GM19351 (cell line): ENCODE measurements around the gene GPR141.

ENCODE experiments used
- ATAC-seq: cut with Tn5 transposase; IDR thresholded peaks from one replicate; pipeline ENCODE4 v1.9.1; 2021; ENCODE audit warnings: mild to moderate bottlenecking, moderate library complexity; ENCODE audit not compliant: unreplicated experiment

Gene GPR141

DNA sequence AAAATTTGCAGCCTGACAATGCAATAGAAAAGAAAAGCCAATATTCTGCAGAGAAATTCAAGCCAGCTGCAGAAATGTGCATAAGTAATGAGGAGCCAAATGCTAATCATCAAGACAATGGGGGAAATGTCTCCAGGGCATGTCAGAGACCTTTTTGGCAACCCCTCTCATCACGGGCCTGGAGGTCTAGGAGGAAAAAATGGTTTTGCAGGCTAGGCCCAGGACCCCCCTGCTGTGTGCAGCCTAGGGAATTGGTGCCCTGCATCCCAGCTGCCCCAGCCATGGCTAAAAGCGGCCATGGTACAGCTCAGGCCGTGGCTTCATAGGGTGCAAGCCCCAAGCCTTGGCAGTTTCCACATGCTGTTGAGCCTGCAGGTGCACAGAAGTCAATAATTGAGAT is 92.4 kb downstream of the GPR141 start:
- no peak for ATAC-seq

DNA sequence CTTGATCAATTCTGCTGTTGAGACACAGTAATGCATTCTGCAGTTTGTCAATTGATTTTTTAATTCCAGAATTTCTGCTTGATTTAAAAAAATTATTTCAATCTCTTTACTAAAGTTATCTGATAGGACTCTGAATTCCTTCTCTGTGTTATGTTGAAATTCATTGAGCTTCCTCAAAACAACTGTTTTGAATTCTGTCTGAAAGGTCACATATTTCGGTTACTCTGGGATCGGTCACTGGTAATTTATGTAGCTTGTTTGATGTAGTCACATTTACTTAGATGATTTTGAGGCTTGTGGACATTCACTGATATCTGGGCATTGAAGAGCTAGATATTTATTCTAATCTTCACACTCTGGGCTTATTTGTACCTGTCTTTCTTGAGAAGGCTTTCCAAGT is 97.6 kb downstream of the GPR141 start:
- no peak for ATAC-seq

DNA sequence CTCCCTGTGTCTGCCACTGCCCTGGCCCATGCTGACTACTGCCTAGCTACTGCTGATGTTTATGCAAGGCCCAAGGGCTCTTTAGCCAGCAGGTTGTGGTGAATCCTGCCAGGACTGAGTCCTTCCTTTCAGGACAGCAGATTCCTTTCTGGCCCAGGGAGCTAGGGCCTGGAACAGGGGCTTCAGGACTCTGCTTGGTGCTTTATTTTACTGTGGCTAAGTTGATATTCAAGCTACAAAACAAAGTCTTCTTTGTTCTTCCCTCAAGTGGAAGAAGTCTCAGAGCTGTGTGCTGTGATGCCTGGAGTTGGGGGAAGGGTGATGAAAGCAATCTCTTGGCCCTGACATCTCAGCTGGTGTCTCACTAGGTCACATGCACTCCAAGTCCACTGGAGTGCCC is 98.6 kb downstream of the GPR141 start:
- no peak for ATAC-seq

DNA sequence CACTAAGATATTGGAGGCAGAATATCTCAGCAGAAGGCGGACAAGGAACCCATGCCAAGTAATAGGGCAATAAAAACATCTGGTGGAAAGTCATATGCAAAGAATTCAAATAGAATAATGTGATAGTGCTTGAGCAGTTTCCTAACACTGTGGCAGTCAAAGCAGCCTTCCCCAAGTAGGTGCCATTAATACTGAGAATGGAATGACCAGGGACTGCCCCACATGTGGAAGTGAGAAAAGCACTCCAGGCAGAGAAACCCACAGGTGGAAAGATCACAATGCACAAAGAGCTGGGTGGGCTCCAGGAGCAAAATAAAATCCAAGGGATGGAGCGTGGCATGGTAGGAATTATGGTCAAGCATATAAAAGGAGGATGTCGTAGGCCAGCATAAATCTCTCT is 100.4 kb downstream of the GPR141 start:
- no peak for ATAC-seq

DNA sequence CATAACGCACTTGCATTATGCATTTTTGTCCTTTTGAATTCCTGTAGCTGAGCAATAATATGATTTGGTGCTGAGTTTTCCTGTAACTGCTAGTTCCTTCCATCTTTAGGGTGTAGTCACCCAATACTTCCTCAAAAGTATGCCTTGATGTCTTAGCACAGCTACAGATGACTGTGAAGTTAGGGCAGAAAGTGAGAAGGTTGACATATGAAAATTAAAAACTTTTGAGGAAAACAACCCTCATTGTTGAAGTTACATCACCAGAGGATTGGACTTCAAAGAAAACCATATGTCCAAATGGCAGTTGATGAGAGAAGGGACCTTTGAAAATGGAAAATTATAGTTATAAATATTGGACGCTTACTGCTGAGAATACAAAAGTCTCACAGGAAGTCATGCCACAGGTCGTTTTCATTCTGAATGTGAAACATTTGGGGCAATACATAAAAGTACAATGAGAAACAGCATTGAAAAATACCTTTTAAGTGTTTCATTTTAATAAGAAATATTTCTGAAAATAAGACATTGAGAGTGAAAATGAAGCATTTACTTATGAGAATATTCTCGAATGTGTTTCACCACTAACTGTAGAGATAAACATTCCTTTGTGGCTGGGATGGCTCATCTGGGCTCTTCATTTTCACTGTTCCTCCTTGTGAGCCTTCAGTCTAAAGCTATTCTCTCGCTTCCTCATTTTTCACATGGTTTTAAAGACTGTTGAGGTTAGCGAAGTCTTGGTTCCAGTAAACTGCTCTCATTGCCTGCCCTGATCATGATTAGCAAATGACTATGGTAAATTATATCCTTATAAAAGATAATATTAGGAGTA is 103.4 kb downstream of the GPR141 start:
- ATAC-seq = peak; percentile 85
